ENCODE data around the gene NAV2.

The NAV2 gene

GRCh38 chr11:19768197-19768596, 55.6 kb downstream of the NAV2 start:
- ATAC-seq, result no peak
- TF ChIP-seq ESRRG (CRISPR knock-in tag; IDR thresholded peaks at IDR 0.05) (no peak), ISL1 (CRISPR knock-in tag; IDR thresholded peaks at IDR 0.05) (no peak), RARB (CRISPR knock-in tag; IDR thresholded peaks at IDR 0.05) (no peak), ZFP30 (CRISPR knock-in tag; IDR thresholded peaks at IDR 0.05) (no peak), ZNF70 (CRISPR knock-in tag; IDR thresholded peaks at IDR 0.05) (no peak), OSR1 (CRISPR knock-in tag; IDR thresholded peaks at IDR 0.05) (no peak)

- TF ChIP-seq CSDC2 (CRISPR knock-in tag; IDR thresholded peaks at IDR 0.05) (no peak), ZFP3 (CRISPR knock-in tag; IDR thresholded peaks at IDR 0.05) (no peak), TCF4 (CRISPR knock-in tag; IDR thresholded peaks at IDR 0.05; ENCODE audit: borderline replicate concordance) (no peak), OSR1 (CRISPR knock-in tag; IDR thresholded peaks at IDR 0.05) (no peak)
- TF ChIP-seq, protein P1, sequence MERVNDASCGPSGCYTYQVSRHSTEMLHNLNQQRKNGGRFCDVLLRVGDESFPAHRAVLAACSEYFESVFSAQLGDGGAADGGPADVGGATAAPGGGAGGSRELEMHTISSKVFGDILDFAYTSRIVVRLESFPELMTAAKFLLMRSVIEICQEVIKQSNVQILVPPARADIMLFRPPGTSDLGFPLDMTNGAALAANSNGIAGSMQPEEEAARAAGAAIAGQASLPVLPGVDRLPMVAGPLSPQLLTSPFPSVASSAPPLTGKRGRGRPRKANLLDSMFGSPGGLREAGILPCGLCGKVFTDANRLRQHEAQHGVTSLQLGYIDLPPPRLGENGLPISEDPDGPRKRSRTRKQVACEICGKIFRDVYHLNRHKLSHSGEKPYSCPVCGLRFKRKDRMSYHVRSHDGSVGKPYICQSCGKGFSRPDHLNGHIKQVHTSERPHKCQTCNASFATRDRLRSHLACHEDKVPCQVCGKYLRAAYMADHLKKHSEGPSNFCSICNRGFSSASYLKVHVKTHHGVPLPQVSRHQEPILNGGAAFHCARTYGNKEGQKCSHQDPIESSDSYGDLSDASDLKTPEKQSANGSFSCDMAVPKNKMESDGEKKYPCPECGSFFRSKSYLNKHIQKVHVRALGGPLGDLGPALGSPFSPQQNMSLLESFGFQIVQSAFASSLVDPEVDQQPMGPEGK (CRISPR knock-in tag; IDR thresholded peaks at IDR 0.05; ENCODE audit: borderline replicate concordance), result no peak
- ATAC-seq, result no peak
Observed at GRCh38 chr11:19768815-19769214, 56.2 kb downstream of the NAV2 start.

DNA sequence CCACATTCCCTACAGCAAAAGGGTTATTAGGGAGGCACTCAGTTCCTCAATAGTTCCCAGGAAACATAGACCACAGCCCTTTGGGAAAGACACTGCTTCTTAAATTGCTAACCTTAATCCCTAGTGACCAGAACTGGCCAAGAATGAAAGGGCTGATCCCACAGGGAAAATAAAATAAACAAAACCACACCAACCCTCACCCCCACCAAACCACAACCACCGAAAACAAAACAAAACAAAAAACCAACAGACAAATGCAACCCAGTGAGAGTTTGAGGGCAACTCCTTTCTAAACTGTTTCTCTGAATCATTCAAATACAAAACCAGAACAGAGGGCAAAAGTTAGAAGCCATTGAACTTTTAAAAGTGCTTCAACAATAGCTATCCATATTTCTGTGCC, 57.2 kb downstream of the NAV2 start:
- TF ChIP-seq ZFP30 (CRISPR knock-in tag; IDR thresholded peaks at IDR 0.05), result no peak
- TF ChIP-seq ZNF565 (CRISPR knock-in tag; conservative IDR thresholded peaks at IDR 0.05; ENCODE audit: low read depth), result no peak
- TF ChIP-seq OSR1 (CRISPR knock-in tag; IDR thresholded peaks at IDR 0.05), result no peak
- no peak for TF ChIP-seq CSRNP3 (CRISPR knock-in tag; IDR thresholded peaks at IDR 0.05)
- TF ChIP-seq ZNF8 (CRISPR knock-in tag; IDR thresholded peaks at IDR 0.05), result no peak
- TF ChIP-seq RARB (CRISPR knock-in tag; IDR thresholded peaks at IDR 0.05), result no peak
- no peak for TF ChIP-seq GLIS3 (CRISPR knock-in tag; IDR thresholded peaks at IDR 0.05)
- no peak for TF ChIP-seq BACH2 (CRISPR knock-in tag; IDR thresholded peaks at IDR 0.05; ENCODE audit: borderline replicate concordance)
- no peak for TF ChIP-seq ZC3H10 (CRISPR knock-in tag; IDR thresholded peaks at IDR 0.05)
- TF ChIP-seq ISL1 (CRISPR knock-in tag; IDR thresholded peaks at IDR 0.05), result no peak
- no peak for TF ChIP-seq ZFP3 (CRISPR knock-in tag; IDR thresholded peaks at IDR 0.05)
- no peak for ATAC-seq

DNA sequence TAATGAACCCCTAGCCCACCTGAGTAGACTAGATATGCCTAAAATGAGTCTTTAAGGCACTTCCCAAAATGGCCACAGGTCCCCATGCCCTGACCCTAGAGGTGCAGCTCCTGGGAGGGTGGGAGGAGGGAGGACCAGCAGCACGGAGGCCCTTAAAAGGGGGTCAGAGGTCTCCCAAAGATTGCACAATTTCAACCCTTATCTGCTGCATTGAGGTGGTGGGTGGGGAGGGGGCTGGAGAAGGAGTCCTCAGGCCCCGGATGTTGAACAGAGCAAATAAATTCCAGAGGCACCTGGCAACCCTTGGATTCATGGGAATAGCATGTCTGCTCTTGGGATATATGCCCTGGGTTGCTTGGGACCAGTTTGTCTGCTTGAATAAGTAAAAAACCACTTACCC, 57.6 kb downstream of the NAV2 start:
- no peak for ATAC-seq
- no peak for TF ChIP-seq PPARA (CRISPR knock-in tag; IDR thresholded peaks at IDR 0.05; ENCODE audit: borderline replicate concordance)
- TF ChIP-seq ZFP3 (CRISPR knock-in tag; IDR thresholded peaks at IDR 0.05), result no peak
- no peak for TF ChIP-seq CSRNP3 (CRISPR knock-in tag; IDR thresholded peaks at IDR 0.05)
- TF ChIP-seq ISL1 (CRISPR knock-in tag; IDR thresholded peaks at IDR 0.05), result no peak
- no peak for TF ChIP-seq ARNTL (CRISPR knock-in tag; IDR thresholded peaks at IDR 0.05; ENCODE audit: borderline replicate concordance, low read depth)
- no peak for TF ChIP-seq SNAI2 (CRISPR knock-in tag; IDR thresholded peaks at IDR 0.05)
- no peak for TF ChIP-seq GLIS3 (CRISPR knock-in tag; IDR thresholded peaks at IDR 0.05)
- no peak for TF ChIP-seq BACH2 (CRISPR knock-in tag; IDR thresholded peaks at IDR 0.05; ENCODE audit: borderline replicate concordance)

GRCh38 chr11:19771463-19771862, 58.8 kb downstream of the NAV2 start:
- TF ChIP-seq ZNF70 (CRISPR knock-in tag; IDR thresholded peaks at IDR 0.05), result no peak
- TF ChIP-seq PPARA (CRISPR knock-in tag; IDR thresholded peaks at IDR 0.05; ENCODE audit: borderline replicate concordance), result no peak
- TF ChIP-seq ZC3H10 (CRISPR knock-in tag; IDR thresholded peaks at IDR 0.05), result no peak
- no peak for TF ChIP-seq ZNF8 (CRISPR knock-in tag; IDR thresholded peaks at IDR 0.05)
- TF ChIP-seq RARB (CRISPR knock-in tag; IDR thresholded peaks at IDR 0.05), result no peak
- ATAC-seq, result no peak

GRCh38 chr11:19772480-19772879, 59.8 kb downstream of the NAV2 start:
- no peak for TF ChIP-seq BACH2 (CRISPR knock-in tag; IDR thresholded peaks at IDR 0.05; ENCODE audit: borderline replicate concordance)
- TF ChIP-seq ZNF565 (CRISPR knock-in tag; conservative IDR thresholded peaks at IDR 0.05; ENCODE audit: low read depth), result no peak
- TF ChIP-seq TSHZ2 (CRISPR knock-in tag; IDR thresholded peaks at IDR 0.05), result no peak
- TF ChIP-seq ZNF8 (CRISPR knock-in tag; IDR thresholded peaks at IDR 0.05), result no peak
- ATAC-seq, result no peak

Measured in SK-N-SH treated with all-trans-retinoic acid at 6 μM for 48 hours (cell line).